GM12878 (cell line): ENCODE results near the gene SRM. TPM values are rescaled to one million over a fixed set of nuclear protein-coding genes. Genes with fewer than 3 reads are reported as not detected.

ENCODE experiments used
- ATAC-seq: fragments of 200-7000 bp; cut with Tn5 transposase; 3 replicates; pipeline ENCODE4 v1.9.1; 2020; ENCODE audit warnings: mild to moderate bottlenecking, moderate library complexity
- BruUV-seq: library from RNA; stranded (reverse); fragments of 400-500 nt; replicated peaks from 2 replicates; lab custom pipeline; 2021; lab: Mats Ljungman, UMichigan
- CTCF ChIA-PET: fragments of 300-600 bp; sonication (Branson Sonifier 250); formaldehyde crosslinking; extraction: SDS; loops from one replicate; lab custom pipeline; 2021; ENCODE audit warnings: inconsistent platforms; lab: Yijun Ruan, JAX
- POLR2A ChIA-PET: fragments of 350-600 bp; formaldehyde crosslinking; extraction: SDS; loops from one replicate; lab custom pipeline; 2021; ENCODE audit warnings: inconsistent platforms; lab: Charles Lee
- RAD21 ChIA-PET: fragments of 300-600 bp; sonication (Branson Sonifier 250); formaldehyde crosslinking; loops from one replicate; lab custom pipeline; 2023; ENCODE audit warnings: antibody characterized with exemption; ENCODE audit not compliant: unreplicated experiment; lab: Charles Lee
- SMC1A ChIA-PET: fragments of 300-600 bp; sonication (Branson Sonifier 250); formaldehyde crosslinking; loops from one replicate; lab custom pipeline; 2023; ENCODE audit not compliant: unreplicated experiment, uncharacterized antibody; lab: Charles Lee
- DNase-seq: peaks from one replicate; pipeline ENCODE4 v3.0.0-alpha.2; 2011; ENCODE audit warnings: low read depth, low spot score
- FAIRE-seq: peaks from 3 replicates; lab custom pipeline; 2011; peaks lifted over from hg19 to GRCh38; lab: Jason Lieb, UNC
- H2AFZ ChIP-seq: 2 replicates; pipeline ENCODE4 v1.6.0; 2011; ENCODE audit warnings: low read depth, low read length, control low read depth; ENCODE audit not compliant: control insufficient read depth
- H3K27ac ChIP-seq: 2 replicates; pipeline ENCODE4 v1.5.1; 2011; ENCODE audit warnings: control low read depth; ENCODE audit not compliant: control insufficient read depth, insufficient read depth
- H3K27me3 ChIP-seq, 2 experiments: replicated peaks in 1 of 2; 2 replicates each; pipeline versions ENCODE4 v1.6.0 to v1.6.1; 2011; ENCODE audit warnings: low read length in 1 of 2; ENCODE audit not compliant: control insufficient read depth in 2 of 2, insufficient read depth in 2 of 2
- H3K36me3 ChIP-seq, 2 experiments: 2 replicates each; pipeline ENCODE4 v1.5.1; 2011; ENCODE audit warnings: low read length in 1 of 2; ENCODE audit not compliant: control insufficient read depth in 2 of 2, insufficient read depth in 2 of 2
- H3K4me1 ChIP-seq: 2 replicates; pipeline ENCODE4 v1.6.1; 2011; ENCODE audit warnings: mild to moderate bottlenecking, low read length, moderate library complexity, mixed read lengths; ENCODE audit not compliant: control insufficient read depth, insufficient read depth
- H3K4me2 ChIP-seq: 2 replicates; pipeline ENCODE4 v1.6.0; 2011; ENCODE audit warnings: control low read depth; ENCODE audit not compliant: control insufficient read depth, insufficient read depth
- H3K4me3 ChIP-seq: fragments of 200-600 bp; sonication (generic); 2 replicates; pipeline ENCODE4 v1.5.1; 2016
- H3K79me2 ChIP-seq: 2 replicates; pipeline ENCODE4 v1.6.0; 2011; ENCODE audit warnings: low read length; ENCODE audit not compliant: control insufficient read depth, insufficient read depth
- H3K9ac ChIP-seq: 2 replicates; pipeline ENCODE4 v1.8.0; 2011; ENCODE audit warnings: low read length, control low read depth, mixed read lengths; ENCODE audit not compliant: control insufficient read depth, insufficient read depth
- H3K9me3 ChIP-seq: replicated peaks from 3 replicates; pipeline ENCODE4 v1.5.1; 2011; ENCODE audit warnings: mild to moderate bottlenecking, low read length; ENCODE audit not compliant: control insufficient read depth, insufficient read depth
- H4K20me1 ChIP-seq: 2 replicates; pipeline ENCODE4 v1.6.0; 2011; ENCODE audit not compliant: control insufficient read depth, insufficient read depth
- CBFB ChIP-seq: IDR thresholded peaks from 2 replicates; pipeline ENCODE4 v1.6.1; 2016; ENCODE audit warnings: antibody characterized with exemption, low read depth
- CBX5 ChIP-seq: sonication (generic); IDR thresholded peaks from 2 replicates; pipeline ENCODE4 v1.6.1; 2016; ENCODE audit warnings: low read depth, moderate library complexity, mild to moderate bottlenecking, inconsistent platforms
- MTA3 ChIP-seq: IDR thresholded peaks from 2 replicates; pipeline ENCODE4 v1.6.1; 2012; ENCODE audit warnings: low read length, inconsistent platforms, borderline replicate concordance
- MXI1 ChIP-seq: fragments of 150-350 bp; IDR thresholded peaks from 2 replicates; pipeline ENCODE4 v1.6.1; 2011; ENCODE audit warnings: low read depth, mild to moderate bottlenecking, inconsistent platforms, low read length, improper control_type of control experiment
- POLR2A ChIP-seq: IDR thresholded peaks from 2 replicates; pipeline ENCODE4 v1.6.1; 2011; ENCODE audit warnings: low read depth, mild to moderate bottlenecking, low read length
- POLR2AphosphoS5 ChIP-seq: IDR thresholded peaks from 2 replicates; pipeline ENCODE4 v1.6.1; 2011; ENCODE audit warnings: mild to moderate bottlenecking, low read length, inconsistent platforms
- TCF7 ChIP-seq: IDR thresholded peaks from 2 replicates; pipeline ENCODE4 v1.6.1; 2014; ENCODE audit warnings: antibody characterized with exemption, borderline replicate concordance
- ZNF207 ChIP-seq: fragments of 450-650 bp; IDR thresholded peaks from 2 replicates; pipeline ENCODE4 v1.6.1; 2014; ENCODE audit warnings: antibody characterized with exemption, mild to moderate bottlenecking, borderline replicate concordance
- ZNF622 ChIP-seq: fragments of 450-650 bp; IDR thresholded peaks from 2 replicates; pipeline ENCODE4 v1.6.1; 2017; ENCODE audit warnings: mild to moderate bottlenecking, inconsistent platforms
- WGBS: methylation state at CpG from one replicate; pipeline ENCODE4 v1.1.6; 2016; ENCODE audit warnings: low lambda C conversion rate; ENCODE audit not compliant: insufficient replicate concordance, insufficient coverage; ENCODE audit errors: missing lambda C conversion rate; 5-methylcytosine and 5-hydroxymethylcytosine counted together
- in situ Hi-C: fragments of 300-500 bp; cut with MboI; formaldehyde crosslinking; loops from 9 replicates; pipeline ENCODE4 v1.14.3; 2018; ENCODE audit warnings: mixed read lengths
- intact Hi-C: fragments of 100-400 bp; cut with micrococcal nuclease; formaldehyde crosslinking; loops from one replicate; pipeline ENCODE4 v1.14.2; 2022; ENCODE audit not compliant: unreplicated experiment
- polyA plus RNA-seq, 11 experiments: library from polyadenylated mRNA; depleted of rRNA in 4 of 11; unstranded in 6 of 11; stranded (reverse) in 5 of 11; fragments of >200 nt; fragmentation: Nextera tagmentation in 4 of 11; fragmentation: Illumina TruSeq in 1 of 11; extraction: Ambion mirVana in 4 of 11; extraction: Trizol in 1 of 11; gene quantifications; 1 replicate in 1 of 11; 2 replicates in 10 of 11; pipeline versions ENCODE4 v1.2.1 to v1.2.3, GENCODE V29; 2011 to 2016; ENCODE audit warnings: inconsistent platforms in 2 of 11, missing spikeins in 2 of 11, low read depth in 1 of 11
- total RNA-seq, 4 experiments: library from RNA; depleted of rRNA in 3 of 4; stranded (reverse); fragments of >200 nt in 3 of 4; fragmentation: Illumina TruSeq in 1 of 4; extraction: Trizol in 1 of 4; gene quantifications; 2 replicates each; pipeline versions ENCODE4 v1.2.1 to v1.2.3, GENCODE V29; 2013 to 2021

The SRM gene
- total and polyA plus RNA-seq, 10 of the 15 experiments (the other 5 are each of a cell fraction or from before 2014, with no cell fraction given) = 16.7 to 255 (median 81.2) TPM

GRCh38 chr1:11028018-11028417 lies 31.8 kb downstream of the SRM start:
- H3K36me3 ChIP-seq = peaks cover 0 to 31% of the 10 kb centered on the region in 2 experiments; a peak in 2 of 4 replicates
- 100% methylated on average over 3 of the region's 3 CpGs for WGBS
- no peak for ATAC-seq
- TF ChIP-seq TCF7 (no peak), CBX5 (no peak), ZNF622 (no peak), MXI1 (no peak)
- TF ChIP-seq, all 136 proteins: peak for 0
- Histone ChIP-seq H3K27ac (no peak overlapping the region), H3K27me3 (no peaks in the 10 kb centered on the region), H3K4me1 (no peaks in the 10 kb centered on the region), H3K9ac (no peak overlapping the region), H3K9me3 (no peaks in the 10 kb centered on the region), H3K4me3 (no peak overlapping the region), H4K20me1 (peaks cover 2% of the 10 kb centered on the region; the same call in 1 of the 2 replicates), H2AFZ (no peak overlapping the region), H3K79me2 (no peaks in the 10 kb centered on the region; the same call in 1 of the 2 replicates), H3K4me2 (no peak overlapping the region)
- DNase-seq = no peak
- FAIRE-seq = no peak
- RAD21 ChIA-PET = interaction anchor here (1.2 kb wide), 1 partner anchor 9 kb away, joined by 7 read pairs; no protein-coding TSS in a partner anchor
- CTCF ChIA-PET = interaction anchor here (1.4 kb wide), 1 partner anchor 9 kb away, joined by 8 read pairs; no protein-coding TSS in a partner anchor
- intact Hi-C loops = no loop called here
- SMC1A ChIA-PET = interaction anchor here (1.5 kb wide), 1 partner anchor 9 kb away, joined by 5 read pairs; no protein-coding TSS in a partner anchor
- in situ Hi-C loops = no loop called here
- POLR2A ChIA-PET = interaction anchor here (1.5 kb wide), 1 partner anchor 10 kb away, joined by 3 read pairs; no protein-coding TSS in a partner anchor
- no TSS peak for BruUV-seq

- in situ Hi-C loops = no loop called here
- no peak for FAIRE-seq
- POLR2A ChIA-PET = interaction anchor here (1.5 kb wide), 1 partner anchor 10 kb away, joined by 3 read pairs; no protein-coding TSS in a partner anchor
Observed at GRCh38 chr1:11027316-11027715, 32.5 kb downstream of the SRM start.

More at GRCh38 chr1:11027316-11027715, 32.5 kb downstream of the SRM start:
- Histone ChIP-seq H3K9me3 (no peaks in the 10 kb centered on the region), H3K27me3 (no peaks in the 10 kb centered on the region), H3K9ac (no peak overlapping the region), H4K20me1 (peaks cover 2% of the 10 kb centered on the region; the same call in 1 of the 2 replicates), H3K4me1 (no peaks in the 10 kb centered on the region), H3K4me2 (no peak overlapping the region), H3K4me3 (no peak overlapping the region), H3K79me2 (no peaks in the 10 kb centered on the region; the same call in 1 of the 2 replicates), H3K27ac (no peak overlapping the region), H3K36me3 (peaks cover under 1 to 33% of the 10 kb centered on the region in 2 experiments; a peak in 3 of 4 replicates), H2AFZ (no peak overlapping the region)
- BruUV-seq = no TSS peak
- TF ChIP-seq CBFB = no peak
- peak; percentile 11; the same call in 1 of the 2 replicates for TF ChIP-seq POLR2A
- TF ChIP-seq MTA3 = peak; percentile 29; the same call in 1 of the 2 replicates
- 0 out of 2 replicates have a peak, but pooled peaks have one; percentile 14 for TF ChIP-seq POLR2AphosphoS5
- no peak for TF ChIP-seq ZNF207
- CTCF ChIA-PET = interaction anchor here (0.6 to 1.4 kb wide), 2 partner anchors 10 to 783 kb away, joined by 3 to 8 read pairs; no protein-coding TSS in a partner anchor
- intact Hi-C loops = no loop called here
- WGBS = 83% methylated on average over 6 of the region's 6 CpGs
- DNase-seq (no peak), ATAC-seq (no peak)
- SMC1A ChIA-PET = interaction anchor here (1.5 kb wide), 1 partner anchor 10 kb away, joined by 5 read pairs; no protein-coding TSS in a partner anchor
- RAD21 ChIA-PET = interaction anchor here (1.2 kb wide), 1 partner anchor 10 kb away, joined by 7 read pairs; no protein-coding TSS in a partner anchor
